GM18861 (cell line): ENCODE measurements around the gene KCNIP1.

ENCODE experiments used
- ATAC-seq: cut with Tn5 transposase; IDR thresholded peaks from one replicate; pipeline ENCODE4 v1.9.1; 2021; ENCODE audit not compliant: unreplicated experiment

Gene KCNIP1

DNA sequence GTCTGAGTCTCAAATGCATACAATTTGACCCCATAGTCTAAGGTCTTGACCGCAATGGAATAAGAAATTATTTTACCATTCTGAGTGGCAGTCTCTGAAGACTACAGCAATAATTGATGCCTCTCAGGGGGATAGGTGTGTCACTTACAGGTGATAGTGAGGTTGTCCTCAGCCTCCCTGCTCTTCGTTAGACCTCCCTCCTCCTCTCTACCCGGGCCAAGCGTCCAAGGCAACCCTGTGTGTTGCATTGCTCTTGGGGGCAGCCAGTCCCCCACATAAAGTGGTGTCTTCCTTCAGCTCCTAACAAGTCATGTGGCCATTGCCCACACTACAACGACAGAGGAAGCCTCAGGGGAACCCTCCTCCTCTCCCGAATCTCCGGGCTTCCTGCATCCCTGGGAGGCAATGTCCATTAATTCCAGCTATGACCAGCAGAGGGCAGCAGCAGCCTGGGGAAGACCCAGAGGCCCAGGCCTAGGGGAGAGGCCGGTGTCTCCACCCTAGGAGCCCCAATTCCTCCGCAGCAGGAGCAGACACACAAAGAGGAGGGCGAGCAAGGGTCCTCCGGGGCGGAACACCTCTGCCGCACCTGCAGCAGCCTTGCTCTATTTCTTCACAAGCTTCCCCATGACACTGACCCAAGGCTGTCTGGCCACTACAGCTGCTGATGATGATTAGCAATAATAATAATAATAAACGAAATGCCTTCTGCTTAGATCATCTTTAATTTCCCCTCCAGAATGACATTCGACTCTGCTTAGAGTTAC lies 134.8 kb downstream of the KCNIP1 start:
- ATAC-seq: no peak

DNA sequence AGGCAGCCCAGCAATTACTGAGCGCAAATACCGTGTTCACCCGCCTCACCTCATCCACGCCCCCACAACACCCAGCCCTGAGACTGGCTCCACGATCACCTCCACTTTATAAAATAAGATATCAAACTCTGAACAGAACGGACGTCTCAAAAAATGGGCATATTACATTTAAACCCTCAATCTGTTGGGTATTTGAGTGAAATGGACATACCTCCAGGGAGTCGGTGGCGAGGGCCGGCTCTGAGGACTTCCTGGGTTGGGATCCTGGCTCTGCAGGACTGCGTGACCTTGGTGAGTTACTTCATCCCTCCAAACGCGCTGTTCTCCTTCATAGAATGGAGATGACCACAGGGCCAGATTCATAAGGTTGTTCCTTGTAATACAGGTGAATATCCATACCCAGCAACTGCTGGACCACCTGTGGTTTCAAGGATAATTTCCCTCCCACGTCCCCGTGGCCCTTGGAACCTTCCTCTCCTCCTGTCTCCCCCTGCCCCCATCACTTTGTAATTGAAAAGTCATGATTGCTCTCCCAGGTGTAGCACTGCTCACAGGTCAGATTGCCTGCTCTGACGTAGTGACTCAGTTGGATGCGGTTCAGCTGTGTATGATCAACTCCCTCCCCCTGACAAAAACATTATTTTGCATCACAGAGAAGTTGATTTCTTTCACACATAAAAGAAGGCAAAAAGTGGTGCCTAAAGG lies 135.6 kb downstream of the KCNIP1 start:
- no peak for ATAC-seq

DNA sequence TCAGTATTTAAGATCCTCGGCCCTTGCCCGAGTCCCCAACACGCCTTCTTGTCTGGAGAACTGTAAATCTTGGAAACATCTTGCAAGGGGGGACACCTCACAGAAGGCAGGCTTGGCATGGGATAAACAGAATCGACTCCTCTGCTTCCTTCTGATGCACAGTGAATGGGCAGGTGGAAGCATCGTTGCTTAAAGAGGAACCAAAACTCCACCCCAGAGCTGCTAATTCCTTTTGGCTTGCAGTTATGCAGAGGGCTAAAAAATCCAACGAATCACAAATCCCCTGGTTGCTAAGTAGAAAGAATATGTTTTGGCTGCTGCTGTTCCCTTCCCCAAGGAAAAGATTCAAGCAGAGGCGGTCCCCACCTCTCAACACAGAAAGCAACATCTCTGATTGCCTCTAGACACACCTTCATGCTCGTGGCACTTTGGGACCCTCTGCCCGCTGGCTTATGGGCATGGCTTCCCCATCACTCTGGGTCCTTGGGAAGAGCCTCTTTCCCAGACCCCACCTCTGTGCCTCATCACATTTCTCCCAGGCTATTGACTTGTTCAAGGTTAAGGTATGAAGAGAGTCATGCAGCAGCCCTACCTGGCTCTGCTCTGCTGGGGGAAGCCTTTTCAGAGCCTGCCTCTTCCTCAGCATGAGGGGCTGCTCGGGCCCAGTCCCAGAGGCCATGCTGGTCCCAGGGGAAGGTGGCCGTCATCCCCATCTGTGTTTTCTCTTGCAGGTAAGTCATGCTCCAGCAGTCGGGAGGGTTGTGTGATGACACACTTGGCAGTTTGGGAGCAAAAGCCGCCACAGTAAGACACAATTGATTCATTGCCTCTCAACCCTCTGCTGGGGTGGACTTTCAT lies 137.1 kb downstream of the KCNIP1 start:
- ATAC-seq: no peak

DNA sequence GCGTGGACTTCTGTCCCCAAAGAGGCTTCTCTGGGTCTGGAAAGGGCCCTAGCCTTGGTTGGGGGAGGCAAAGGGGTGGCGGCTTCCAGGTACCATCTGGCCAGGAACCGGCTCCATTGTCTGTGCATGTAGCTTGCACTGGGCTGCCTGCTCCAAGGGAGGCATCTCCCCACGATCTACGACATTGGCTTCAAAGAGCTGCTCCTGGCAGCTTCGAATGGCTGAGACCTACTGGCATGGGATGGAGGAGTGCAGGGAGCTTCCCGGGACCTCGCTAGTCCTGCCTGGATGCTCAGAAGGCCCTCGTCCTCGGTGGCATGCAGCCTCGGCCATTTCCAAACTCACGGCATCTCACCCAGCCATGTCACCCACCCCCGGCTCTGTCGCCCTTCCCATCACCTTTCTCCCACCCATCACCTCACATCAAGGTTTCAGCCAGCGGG lies 137.8 kb downstream of the KCNIP1 start:
- ATAC-seq: no peak

DNA sequence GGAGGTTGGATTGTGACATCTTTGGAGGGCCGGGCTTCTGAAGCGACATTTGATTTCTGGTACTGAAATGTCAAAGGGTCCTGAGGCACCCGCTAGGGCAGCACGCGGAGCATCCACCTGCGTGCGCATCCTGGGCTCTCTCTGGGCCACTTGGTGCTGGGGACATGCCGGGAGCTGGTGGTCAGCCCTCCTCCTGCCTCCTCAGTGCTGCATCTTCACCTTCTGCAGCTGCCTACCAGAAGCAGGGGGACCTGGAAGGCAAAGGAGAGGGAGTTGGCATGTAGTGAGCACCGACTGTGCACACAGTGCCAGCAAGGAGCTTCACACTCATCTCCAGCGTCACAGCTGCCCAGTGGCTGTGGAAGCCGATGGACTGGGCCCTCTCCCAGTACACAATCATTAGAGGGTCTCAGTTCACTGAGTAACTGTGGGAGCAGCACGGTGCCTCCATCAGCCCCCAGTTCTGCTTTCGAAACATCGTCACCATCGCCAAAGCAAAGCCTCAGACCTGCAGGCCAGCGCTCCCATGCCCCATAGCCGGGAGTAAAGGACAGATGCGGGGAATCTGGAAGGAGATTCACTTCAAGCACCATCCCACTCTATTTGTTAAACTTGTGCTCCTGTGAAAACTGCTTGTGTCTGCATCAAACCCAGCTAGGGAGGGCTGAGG lies 138.4 kb downstream of the KCNIP1 start:
- ATAC-seq: no peak

DNA sequence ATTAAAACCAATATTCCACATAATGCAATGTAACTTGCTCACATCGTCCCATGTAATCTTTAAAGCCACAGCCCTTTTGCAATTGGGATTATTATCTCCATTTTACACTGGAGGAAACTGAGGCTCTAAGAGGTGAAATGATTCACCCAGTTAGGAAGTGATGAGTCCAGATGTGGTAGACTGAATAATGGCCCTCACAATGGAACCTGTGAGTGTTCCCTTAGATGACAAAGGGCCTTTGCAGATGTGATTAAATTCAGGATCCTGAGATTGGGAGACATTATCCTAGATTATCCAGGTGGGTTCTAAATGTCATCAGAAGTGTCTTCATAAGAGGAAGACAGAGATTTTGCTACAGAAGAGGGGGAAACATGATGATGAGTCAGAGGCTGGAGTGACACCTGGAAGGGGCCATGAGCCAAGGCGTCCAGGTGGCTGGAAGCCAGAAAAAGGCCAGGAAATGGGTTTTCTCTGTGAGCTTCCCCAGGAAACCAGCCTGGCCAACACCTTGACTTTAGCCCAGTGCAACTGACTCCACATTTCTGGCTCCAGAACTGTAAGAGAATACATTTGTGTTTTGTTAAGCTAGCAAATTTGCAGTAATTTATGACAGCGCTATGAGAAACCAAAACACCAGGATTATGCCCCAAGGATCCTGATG lies 139.1 kb downstream of the KCNIP1 start:
- ATAC-seq: no peak

DNA sequence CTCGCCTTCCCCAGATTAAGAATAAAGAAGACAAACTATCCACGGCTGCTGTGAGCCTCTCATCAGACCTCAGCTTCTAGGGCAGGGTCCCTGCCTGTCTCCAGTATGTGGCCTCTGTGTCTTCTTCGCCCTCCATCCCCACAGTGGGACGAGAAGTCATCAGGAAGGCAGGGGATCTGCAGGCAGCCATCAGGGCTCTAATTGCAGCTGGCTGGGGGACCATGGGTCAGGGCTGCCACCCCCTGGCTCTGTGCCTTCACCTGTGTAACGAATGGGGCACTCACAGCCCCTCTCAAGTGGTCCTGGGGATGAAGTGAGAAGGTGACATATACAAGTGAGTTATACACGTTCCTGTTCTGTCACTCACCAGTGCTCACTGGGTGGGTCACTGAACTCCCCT lies 139.8 kb downstream of the KCNIP1 start:
- no peak for ATAC-seq

DNA sequence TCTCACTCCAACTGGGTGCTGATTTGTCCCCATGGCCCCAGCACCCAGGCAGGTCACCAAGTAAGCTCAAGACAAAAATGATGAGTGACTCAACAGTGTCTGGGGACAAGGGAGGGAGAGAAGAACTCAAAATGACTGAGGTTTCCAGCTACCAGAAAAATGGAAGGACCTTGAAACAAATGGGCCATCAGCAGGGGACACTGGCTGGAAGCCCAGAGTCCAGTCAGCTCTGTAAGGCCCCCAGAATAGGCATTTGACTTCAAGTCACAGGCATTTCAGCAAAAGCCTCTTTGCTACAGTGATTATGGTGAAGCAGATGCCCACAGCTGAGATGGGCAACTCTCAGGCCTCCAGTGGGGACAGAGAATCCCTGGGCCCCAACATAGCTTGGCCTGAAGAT lies 140.7 kb downstream of the KCNIP1 start:
- no peak for ATAC-seq

DNA sequence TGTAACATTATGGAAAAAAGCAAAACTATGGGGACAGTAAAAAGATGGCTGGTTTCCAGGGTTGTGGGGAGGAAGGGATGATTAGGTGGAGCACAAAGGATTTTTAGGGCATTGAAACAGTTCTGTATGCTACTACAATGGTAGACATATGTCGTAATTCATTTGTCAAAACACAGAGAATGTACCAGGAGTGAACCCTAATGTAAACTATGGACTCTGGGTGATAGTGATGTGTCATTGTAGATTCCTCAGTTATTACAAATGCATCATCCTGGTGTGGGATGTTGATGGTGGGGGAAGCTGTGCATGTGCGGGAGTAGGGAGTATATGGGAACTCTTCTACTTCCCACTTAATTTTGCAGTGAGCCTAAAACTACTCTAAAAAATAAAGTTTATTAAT lies 144.7 kb downstream of the KCNIP1 start:
- no peak for ATAC-seq

DNA sequence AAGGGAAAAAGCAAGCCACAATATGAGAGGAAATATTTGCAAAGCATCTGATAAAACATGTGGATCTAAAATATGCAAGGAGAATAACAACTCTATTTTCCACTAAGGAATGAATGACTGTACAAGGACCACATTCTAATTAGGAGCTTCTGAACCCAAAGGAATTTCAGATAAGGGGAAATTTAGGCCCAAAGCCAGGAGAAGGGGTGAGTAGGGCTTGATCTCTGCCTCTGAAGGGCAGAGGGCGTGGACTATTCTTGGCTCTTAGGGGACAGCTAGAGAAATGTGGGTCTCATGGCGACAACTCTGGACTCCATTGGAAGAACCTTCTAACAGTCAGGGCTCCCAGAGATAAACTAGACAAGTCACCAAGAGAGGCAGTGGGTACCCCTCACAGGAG lies 147.0 kb downstream of the KCNIP1 start:
- ATAC-seq: no peak

DNA sequence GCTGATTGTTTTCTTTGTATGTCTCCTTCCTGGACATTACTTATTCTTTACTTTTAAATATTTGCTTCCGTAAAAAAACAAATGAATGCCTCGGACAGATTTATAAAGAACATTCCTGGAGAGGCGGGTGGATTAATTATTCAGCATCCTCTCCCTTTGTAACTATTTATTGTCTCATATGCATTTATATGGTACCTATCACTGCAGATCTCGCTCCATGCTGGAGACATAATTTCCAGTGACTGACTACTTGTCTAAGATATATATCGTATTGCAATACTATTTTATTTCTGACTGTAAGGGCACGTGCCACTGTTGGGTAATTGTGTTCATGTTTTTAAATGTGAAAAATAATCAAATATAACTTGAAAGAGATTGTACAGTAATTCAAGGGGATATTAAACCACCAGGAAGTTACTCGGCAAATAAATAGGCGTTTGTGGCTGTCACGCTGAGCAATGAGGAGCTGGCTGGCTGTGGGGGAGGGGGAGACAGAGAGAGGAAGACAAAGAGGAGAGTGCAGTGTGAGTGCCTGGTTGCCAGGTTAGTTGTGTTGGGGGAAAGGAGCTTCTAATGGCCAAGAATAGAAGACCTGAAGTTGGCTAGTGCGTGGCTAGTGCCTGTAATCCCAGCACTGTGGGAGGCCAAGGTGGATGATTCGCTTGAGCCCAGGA lies 147.9 kb downstream of the KCNIP1 start:
- no peak for ATAC-seq

DNA sequence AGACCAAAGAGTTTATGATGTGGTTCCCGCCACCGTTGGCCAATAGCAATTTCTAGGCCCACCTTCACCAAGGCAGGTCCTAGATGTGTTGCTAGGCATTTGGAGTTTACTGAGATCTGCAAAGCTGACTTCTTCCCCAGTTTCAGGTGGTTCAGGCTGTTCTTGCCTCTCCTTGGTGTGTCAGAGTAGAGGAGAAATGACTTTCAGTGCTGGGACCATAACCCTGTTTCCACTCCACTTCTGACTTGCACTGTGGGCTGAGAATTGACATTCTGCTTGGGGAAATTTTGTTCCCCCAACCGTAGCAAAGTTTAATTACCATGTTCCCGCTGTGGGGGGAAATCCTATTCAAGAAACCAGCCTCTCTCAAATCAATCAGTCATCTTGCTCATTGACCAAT lies 151.7 kb downstream of the KCNIP1 start:
- no peak for ATAC-seq

DNA sequence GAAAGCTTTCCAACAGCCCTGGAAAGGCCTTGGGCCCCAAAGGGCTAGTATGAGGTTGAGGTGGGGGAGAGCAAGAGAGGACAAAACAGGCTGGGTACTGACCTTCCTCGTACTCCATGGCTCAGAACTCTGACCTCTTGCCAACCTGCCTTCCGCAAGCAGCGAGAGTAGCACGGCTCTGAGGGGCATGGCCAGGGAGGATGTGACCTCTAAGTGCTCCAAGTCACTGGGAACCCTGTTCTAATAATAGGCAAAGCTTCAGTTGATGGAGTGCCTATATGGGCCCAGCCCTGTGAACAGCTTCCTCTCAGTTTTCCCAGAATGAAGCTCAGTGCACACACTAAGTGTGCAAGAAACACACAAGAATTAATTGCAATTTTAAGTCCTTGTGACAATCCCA lies 152.1 kb downstream of the KCNIP1 start:
- no peak for ATAC-seq

DNA sequence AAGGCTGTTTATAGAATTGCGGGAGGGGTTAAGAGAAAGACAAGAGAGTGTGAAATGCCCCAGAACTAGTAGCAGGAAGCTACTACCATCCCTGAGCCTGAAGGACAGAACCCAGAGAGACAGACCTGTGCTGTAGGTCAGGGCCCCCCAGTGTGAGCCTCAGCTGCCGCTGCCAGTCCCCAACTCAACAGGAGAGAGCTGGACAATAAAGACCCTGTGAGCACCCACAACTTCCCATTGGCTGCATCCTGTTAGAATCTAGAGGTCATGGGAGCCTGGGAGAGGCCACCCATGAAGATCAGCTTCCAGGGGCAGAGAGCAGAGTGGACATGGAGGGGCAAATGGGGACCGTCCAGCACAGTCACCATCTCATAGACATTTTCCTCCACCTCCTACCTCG lies 152.5 kb downstream of the KCNIP1 start:
- no peak for ATAC-seq

DNA sequence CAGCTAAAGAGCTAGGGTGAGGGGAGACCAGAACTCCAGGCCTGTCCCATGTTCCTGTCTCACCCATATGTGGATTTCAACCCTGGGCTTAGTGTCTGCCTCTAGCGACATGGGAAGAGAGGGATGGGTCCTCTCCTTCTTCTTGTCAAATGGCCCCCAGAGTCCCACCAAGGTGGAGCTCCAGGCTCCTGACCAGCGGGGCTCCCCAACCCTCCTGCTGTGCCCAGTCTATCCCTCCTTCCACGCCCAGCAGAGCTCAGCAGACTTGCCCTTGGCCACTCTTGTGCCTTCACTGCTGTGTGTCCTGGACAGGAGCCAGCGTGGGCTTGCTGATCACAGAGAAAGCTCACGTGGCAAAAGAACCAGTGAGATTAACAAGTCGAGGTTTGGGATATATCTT lies 156.7 kb downstream of the KCNIP1 start:
- no peak for ATAC-seq

DNA sequence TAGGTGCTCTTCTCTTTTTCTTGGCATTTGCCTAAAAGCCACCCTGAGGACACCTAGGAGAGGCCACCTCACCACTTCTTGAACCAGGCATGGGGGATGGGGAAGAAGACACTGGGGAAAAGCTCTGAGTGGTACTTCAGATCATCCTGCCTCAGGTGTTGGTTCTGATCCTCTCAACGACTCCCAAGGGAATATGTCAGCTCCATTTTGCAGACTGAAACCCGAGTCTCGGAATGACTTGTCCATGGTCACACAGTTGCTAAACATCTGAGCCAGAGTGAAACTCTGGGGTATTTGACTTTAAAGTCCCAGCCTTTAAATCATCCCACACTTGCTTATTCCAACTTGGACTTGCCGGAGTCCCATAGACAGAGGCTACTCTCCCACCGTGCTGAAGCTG lies 159.1 kb downstream of the KCNIP1 start:
- ATAC-seq: peak; percentile 55

DNA sequence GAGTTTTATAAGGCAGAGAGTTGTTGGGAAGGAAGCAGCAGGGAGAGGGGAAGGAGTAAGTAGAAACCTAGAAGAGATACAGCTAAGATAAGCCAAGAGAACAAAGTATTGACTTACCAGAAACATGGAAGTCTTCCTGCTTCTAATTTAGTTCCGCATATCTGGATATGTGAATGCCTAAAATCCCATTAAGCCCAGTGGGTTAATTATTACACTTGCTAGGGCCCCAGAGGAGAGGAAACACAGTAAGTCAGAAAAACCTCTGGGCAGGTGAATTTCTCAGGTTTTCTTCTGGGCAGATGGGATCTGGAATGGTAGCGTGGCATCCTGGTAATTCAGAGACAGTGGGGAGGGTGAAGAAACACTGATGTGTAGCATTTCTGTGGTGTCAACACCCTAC lies 175.0 kb downstream of the KCNIP1 start:
- no peak for ATAC-seq

DNA sequence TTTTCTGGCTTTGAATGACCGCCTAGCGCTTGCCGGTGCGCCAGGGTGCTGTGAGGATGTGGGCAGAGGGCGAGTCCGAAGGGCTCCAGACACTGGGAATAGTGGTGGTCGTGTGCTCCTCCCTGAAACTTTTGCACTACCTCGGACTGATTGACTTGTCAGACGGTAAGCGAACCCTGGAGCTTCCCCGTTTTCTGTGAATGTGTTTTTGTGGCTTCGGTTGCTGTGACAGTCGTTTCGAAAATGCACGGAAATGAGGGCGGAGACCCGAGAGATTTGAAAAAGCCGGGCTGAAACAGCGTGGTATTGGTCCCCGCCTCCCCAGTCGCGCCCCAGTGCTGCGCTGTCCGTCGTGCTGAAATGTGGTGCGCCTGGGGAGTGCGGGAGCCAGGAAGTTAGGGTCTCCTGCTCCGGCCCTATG lies 177.2 kb downstream of the KCNIP1 start:
- ATAC-seq: no peak

DNA sequence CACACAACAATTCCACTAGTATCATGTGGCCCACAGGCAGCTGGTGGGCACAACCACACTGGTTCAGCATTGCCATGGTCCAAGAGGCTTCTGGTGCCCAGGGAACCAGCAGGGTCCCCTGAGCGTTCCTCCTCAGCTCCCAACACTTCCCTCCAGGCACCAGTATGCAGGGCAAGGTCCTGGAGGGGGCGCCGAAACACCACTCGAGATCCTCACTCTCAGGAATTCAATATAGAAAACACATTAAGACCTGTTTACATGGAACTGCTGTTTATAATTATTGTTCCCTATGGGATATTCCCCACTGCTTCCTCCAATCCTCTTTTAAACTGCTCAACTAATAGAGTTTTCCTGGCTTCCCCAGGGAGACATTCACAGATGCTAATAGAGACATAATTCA lies 187.8 kb downstream of the KCNIP1 start:
- no peak for ATAC-seq

DNA sequence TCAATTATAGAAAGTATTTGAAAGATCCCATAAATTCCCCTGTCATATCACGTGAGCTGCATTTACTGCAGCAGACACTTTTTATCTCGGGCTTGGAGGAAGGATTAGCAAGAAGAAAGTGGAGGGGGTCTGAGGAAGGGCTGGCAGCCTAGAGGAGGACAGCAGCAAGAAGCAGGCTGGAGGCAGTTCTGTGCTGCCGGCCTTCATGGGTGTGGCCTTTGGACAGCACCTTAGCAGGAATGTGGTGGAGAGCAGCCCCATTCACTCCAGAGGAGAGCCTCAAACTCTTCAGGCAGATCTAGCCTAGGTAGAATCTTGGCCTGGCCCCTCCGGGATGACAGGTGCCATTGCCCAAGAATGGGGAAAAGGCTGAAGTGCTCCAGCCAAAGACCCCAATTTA lies 189.9 kb downstream of the KCNIP1 start:
- no peak for ATAC-seq
